Fibroblast of pulmonary artery (primary cell): ENCODE results near the gene ALPL.
A peak's percentile ranks its signal among the peaks of the same experiment; 100 is the strongest.

Experiments
- DNase-seq: peaks from one replicate; pipeline ENCODE4 v3.0.0-alpha.2; 2010; ENCODE audit warnings: low read depth
- H3K4me3 ChIP-seq: replicated peaks from 2 replicates; pipeline ENCODE4 v1.5.1; 2011; ENCODE audit warnings: low read depth, mild to moderate bottlenecking, control low read depth, low read length, moderate library complexity
- TF ChIP-seq, protein P1 (sequence below): IDR thresholded peaks from 2 replicates; pipeline ENCODE4 v1.5.1; 2011; ENCODE audit warnings: mild to moderate bottlenecking, control low read depth, low read length, inconsistent platforms; ENCODE audit errors: missing control alignments

ALPL gene

DNA sequence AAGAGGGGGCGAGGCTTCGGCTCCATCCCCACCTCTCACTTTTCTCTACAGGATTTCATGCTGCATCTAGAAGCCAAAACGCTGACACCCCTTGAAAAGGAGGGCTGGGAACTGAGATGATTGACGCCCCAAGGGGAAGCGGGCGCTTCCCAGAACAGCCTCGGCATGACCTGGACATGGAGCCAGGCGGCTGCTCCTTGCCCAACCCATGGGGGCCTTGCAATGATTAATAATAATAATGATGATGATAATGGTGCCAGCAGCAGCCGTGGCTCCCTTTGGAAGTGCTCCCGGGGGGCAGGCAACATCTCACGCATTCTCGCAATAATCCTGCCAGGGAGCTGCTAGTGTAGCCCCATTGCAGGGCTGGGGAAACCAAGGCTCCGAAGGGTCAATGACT, 81.7 kb downstream of the ALPL start:
- DNase-seq = no peak
- TF ChIP-seq, protein P1, sequence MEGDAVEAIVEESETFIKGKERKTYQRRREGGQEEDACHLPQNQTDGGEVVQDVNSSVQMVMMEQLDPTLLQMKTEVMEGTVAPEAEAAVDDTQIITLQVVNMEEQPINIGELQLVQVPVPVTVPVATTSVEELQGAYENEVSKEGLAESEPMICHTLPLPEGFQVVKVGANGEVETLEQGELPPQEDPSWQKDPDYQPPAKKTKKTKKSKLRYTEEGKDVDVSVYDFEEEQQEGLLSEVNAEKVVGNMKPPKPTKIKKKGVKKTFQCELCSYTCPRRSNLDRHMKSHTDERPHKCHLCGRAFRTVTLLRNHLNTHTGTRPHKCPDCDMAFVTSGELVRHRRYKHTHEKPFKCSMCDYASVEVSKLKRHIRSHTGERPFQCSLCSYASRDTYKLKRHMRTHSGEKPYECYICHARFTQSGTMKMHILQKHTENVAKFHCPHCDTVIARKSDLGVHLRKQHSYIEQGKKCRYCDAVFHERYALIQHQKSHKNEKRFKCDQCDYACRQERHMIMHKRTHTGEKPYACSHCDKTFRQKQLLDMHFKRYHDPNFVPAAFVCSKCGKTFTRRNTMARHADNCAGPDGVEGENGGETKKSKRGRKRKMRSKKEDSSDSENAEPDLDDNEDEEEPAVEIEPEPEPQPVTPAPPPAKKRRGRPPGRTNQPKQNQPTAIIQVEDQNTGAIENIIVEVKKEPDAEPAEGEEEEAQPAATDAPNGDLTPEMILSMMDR = no peak

GRCh38 chr1:21592086-21592865, 83.1 kb downstream of the ALPL start:
- TF ChIP-seq, protein P1 = no peak
- no peak overlapping the region for H3K4me3 ChIP-seq
- DNase-seq = no peak

More for the DNA sequence above, 81.7 kb downstream of the ALPL start:
- no peak overlapping the region for H3K4me3 ChIP-seq

DNA sequence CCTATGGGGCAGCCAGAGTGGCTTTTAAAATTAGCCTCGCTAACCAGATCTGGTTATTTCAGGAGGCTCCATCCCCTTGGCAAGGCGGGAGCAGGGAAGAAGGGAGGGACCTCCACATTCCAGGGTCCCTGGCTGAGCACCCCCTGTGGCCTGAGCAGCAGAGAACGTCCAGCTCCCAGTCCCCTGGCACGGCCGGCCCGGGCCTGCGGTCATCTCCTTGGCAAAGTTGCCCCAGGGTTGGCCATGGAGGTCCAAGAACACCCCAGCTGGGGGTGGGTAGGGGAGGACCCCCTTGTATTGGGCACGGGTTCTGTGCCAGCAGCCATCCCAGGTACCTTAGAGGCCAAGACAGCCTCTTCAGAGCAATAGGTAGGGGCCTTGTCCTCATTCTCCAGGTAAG, 84.0 kb downstream of the ALPL start:
- DNase-seq = no peak
- TF ChIP-seq, protein P1 = no peak
- H3K4me3 ChIP-seq = no peak overlapping the region

DNA sequence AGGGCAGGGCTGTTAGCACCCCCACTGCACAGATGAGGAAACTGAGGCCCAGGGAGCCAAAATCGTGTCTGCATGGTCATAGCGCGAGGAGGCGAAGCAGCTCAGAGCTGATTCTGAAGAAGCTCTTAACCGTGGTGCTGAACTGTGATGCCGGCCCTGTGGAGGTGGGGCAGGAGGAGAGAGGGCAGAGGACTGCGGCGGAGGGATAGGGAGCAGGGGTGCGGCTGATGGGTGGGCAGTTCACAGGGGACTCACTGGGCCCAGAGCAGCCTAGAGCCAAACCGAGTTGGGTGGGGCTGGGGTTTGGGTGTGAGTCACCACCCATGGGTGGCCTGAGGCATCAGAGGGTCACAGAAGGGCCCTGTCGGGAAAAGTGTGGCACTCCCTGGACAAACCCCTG, 85.3 kb downstream of the ALPL start:
- TF ChIP-seq, protein P1 = no peak
- DNase-seq = peak; percentile 12
- no peak overlapping the region for H3K4me3 ChIP-seq

GRCh38 chr1:21594935-21595897, 86.0 kb downstream of the ALPL start:
- peak; percentile 56 for DNase-seq
- TF ChIP-seq, protein P1 = peak; percentile 78
- H3K4me3 ChIP-seq = no peak overlapping the region

GRCh38 chr1:21596174-21596573, 87.0 kb downstream of the ALPL start:
- no peak overlapping the region for H3K4me3 ChIP-seq
- no peak for DNase-seq
- TF ChIP-seq, protein P1 = no peak
